Stomach (tissue), 4 donors: Measurements from ENCODE around the gene MTG1.
"Not testable (repeated sequence)": the region's sequence is repeated elsewhere in the genome, so short reads cannot be mapped to it uniquely, and the experiment has no call there.

ENCODE experiments used
- POLR2A ChIP-seq, 4 donors: fragments of 450-650 bp; IDR thresholded peaks; one replicate each; pipeline ENCODE4 v1.6.1; 2016; ENCODE audit warnings: antibody characterized with exemption in 4 of 4, control low read depth in 2 of 4, mild to moderate bottlenecking in 1 of 4, moderate library complexity in 1 of 4
- POLR2AphosphoS5 ChIP-seq, 3 donors: sonication (generic); formaldehyde crosslinking; IDR thresholded peaks; one replicate each; pipeline ENCODE4 v1.6.1; 2016; ENCODE audit warnings: antibody characterized with exemption in 3 of 3

GRCh38 chr10:133367461-133367860 is 26.5 kb upstream of the MTG1 start:
- TF ChIP-seq POLR2AphosphoS5, POLR2A (IDR thresholded peaks at IDR 0.05): not testable (repeated sequence)
